ENCODE data around the gene CMC2. TPM values are rescaled to one million over a fixed set of nuclear protein-coding genes. Genes with fewer than 3 reads are reported as not detected.

The CMC2 gene
- total and polyA plus RNA-seq, 9 of the 15 experiments (the other 6 are each of a cell fraction or from before 2014, with no cell fraction given): 122 to 501 (median 172) TPM

GRCh38 chr16:81006813-81007695 is at the start of gene CMC2, which contains the start of gene CENPN (continued):
- peak; percentile 48 for TF ChIP-seq CREB3L1 (IDR thresholded peaks at IDR 0.05; ENCODE audit: borderline replicate concordance, low read depth)
- TF ChIP-seq RREB1 (CRISPR knock-in tag; IDR thresholded peaks at IDR 0.05): peak; percentile 9; the same call in 1 of the 2 replicates
- peak; percentile 28 for TF ChIP-seq PHF20 (IDR thresholded peaks at IDR 0.05; ENCODE audit: partially characterized antibody)
- TF ChIP-seq CBX5 (IDR thresholded peaks at IDR 0.05; ENCODE audit: borderline replicate concordance, low read depth): no peak
- TF ChIP-seq ZEB2 (IDR thresholded peaks at IDR 0.05): peak; percentile 74; the same call in 1 of the 2 replicates
- TF ChIP-seq MYNN (IDR thresholded peaks at IDR 0.05): 0 out of 2 replicates have a peak, but pooled peaks have one; percentile 3
- no peak for TF ChIP-seq MYNN (CRISPR knock-in tag; IDR thresholded peaks at IDR 0.05)
- peak; percentile 98 for TF ChIP-seq RBFOX2 (IDR thresholded peaks at IDR 0.05; ENCODE audit: low read depth, low read length)
- TF ChIP-seq ELF2 (CRISPR knock-in tag; IDR thresholded peaks at IDR 0.05): peak; percentile 64
- TF ChIP-seq SAFB (IDR thresholded peaks at IDR 0.05; ENCODE audit: borderline replicate concordance, low read depth, low read length): no peak
- peak; percentile 30 to 46; a peak in 1 of 4 replicates for TF ChIP-seq SIX5 (IDR thresholded peaks at IDR 0.05; ENCODE audit: borderline replicate concordance in 1 of 2, insufficient read depth in 1 of 2, low read depth in 1 of 2, low read length in 2 of 2)
- TF ChIP-seq ZNF239 (CRISPR knock-in tag; IDR thresholded peaks at IDR 0.05): peak; percentile 32; the same call in 1 of the 2 replicates
- no peak for TF ChIP-seq FOS (IDR thresholded peaks at IDR 0.05; ENCODE audit: extremely low read depth, insufficient read length)
- peak; percentile 77 for TF ChIP-seq GMEB1 (CRISPR knock-in tag; IDR thresholded peaks at IDR 0.05)
- TF ChIP-seq ZNF639 (CRISPR knock-in tag; conservative IDR thresholded peaks at IDR 0.05 in 1 of 2, IDR thresholded peaks at IDR 0.05 in 1 of 2): 0 out of 4 replicates have a peak, but pooled peaks of 1 of the 2 experiments have one; percentile 70
- TF ChIP-seq DIDO1 (tag; IDR thresholded peaks at IDR 0.05; ENCODE audit: low read depth): peak; percentile 79; the same call in 1 of the 2 replicates
